Esophagus mucosa (tissue), 1 donor: ENCODE data around the gene ANKRD22. TPM values are rescaled to one million over a fixed set of nuclear protein-coding genes. Genes with fewer than 3 reads are reported as not detected.
"Not testable (repeated sequence)": the region's sequence is repeated elsewhere in the genome, so short reads cannot be mapped to it uniquely, and the experiment has no call there.

Experiments used
- ATAC-seq: fragments of 200-7000 bp; cut with Tn5 transposase; one replicate; pipeline ENCODE4 v1.9.1; 2020
- total RNA-seq: library from RNA; stranded (reverse); gene quantifications from one replicate; pipeline ENCODE4 v1.2.4, GENCODE V29; 2023
- donor health status: DM: yes; HTN: yes; CAD: no.

Gene ANKRD22
- 32.9 TPM for total RNA-seq

DNA sequence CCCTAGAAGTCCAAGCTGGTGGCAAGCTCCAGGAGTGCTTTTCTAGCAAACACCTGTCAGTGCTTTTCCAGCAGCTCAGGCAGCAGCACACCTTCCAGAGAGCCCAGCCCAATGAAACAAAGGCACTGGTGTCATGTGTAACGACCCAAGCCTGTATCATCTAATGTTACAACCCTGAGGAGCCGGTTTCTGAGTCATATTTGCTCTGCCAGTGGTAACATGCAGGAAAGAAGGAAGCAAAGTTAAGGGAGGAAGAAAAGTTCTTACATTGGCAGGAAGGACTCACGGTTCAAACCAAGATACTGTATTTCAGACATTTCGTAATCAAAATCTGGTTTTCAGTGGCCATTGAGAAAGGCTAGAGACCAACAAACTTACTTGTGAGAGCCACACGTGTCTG, at the start of gene ANKRD22:
Gene ANKRD22 (minus strand): TSS at position 139 of the 400 bp plus-strand sequence. CDS start 237 bp downstream, outside the sequence.
- peak; percentile 99 for ATAC-seq

- no peak for ATAC-seq
Observed at GRCh38 chr10:88899886-88900285, 48.2 kb upstream of the ANKRD22 start.

DNA sequence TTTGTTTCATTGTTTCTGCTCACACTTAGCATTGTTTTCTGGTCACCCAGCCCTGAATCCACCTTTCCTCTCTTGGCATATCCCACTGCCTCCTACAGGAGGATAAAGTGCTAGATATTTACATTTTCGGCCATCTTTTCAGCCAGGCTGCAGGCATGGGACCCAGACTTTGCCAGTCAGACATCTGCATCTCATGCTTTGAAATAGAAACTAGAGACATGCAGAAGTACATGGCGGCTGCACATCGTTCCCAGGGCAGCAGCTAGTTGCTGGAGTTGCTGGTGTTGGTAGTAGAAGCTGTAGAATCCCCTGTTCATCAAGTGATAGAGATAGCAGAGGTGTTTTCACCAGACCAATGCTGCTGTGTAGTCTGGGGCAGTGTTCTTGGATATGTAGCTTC, 47.1 kb upstream of the ANKRD22 start:
- ATAC-seq, result no peak

GRCh38 chr10:88896994-88897853, 45.6 kb upstream of the ANKRD22 start:
- no peak for ATAC-seq

DNA sequence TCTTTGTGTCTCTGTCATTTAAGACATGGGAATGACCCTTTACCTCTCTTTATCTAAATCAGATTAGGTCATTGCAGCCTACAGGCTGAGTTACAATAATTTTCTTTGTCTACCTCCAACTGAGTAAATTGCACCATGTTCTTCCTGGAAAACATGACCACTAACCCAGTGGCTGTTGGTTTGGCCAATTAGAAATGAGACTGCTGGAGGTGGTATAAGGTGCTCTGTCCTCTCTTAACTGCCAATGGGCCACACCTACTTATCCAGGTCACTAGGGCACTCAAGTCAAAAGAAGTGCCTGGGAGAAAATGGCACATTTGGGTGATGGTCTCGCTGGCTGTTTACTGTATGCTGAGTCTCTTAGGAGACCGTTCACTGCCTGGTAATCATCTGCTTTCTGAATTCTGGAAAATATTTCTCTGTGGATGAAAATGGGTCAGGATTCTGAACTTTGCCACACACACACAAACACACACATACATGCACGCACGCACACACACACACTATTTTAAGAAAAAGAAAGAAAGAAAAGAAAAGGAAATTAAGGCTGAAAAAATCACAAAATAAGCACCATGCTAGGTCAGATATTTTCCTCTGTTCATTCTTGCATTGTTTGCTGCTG, 44.8 kb upstream of the ANKRD22 start:
- ATAC-seq, result no peak

GRCh38 chr10:88895250-88895649, 43.6 kb upstream of the ANKRD22 start:
- no peak for ATAC-seq

GRCh38 chr10:88893611-88894010, 42.0 kb upstream of the ANKRD22 start:
- no peak for ATAC-seq

- no peak for ATAC-seq
Observed at GRCh38 chr10:88892222-88892967, 40.8 kb upstream of the ANKRD22 start.

DNA sequence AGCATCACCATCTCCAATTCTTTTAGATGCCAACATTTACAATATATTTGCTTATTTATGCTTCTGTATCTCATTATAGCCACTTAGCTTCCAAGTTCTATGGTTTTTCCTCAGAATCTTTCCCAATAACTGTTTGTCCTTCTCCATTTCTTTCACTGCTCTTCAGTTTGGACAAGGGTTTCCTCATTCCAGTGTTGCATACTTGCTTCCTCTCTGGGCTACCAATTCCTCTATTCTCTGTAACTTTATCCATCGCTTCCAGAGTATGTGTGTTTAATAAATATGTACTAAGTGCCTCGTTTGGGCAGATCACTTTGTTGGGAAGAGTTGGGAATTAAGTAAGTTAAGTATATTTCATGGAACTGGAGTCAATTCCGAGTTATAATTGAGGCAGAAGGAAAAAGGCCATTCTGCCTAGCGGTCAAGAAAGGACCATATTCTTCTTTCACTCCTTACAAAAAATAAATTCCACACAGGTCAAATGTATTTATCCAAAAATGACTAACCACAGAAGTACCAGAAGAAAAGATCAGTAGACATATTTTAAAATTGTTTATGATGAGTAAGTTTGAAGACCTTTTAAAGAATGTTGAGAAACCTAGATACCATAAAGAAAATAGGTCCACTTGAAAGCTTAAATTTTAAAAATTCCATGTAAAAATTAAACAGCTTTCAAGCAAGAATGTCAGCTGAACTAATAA, 39.2 kb upstream of the ANKRD22 start:
- no peak for ATAC-seq

GRCh38 chr10:88889559-88890337, 38.1 kb upstream of the ANKRD22 start:
- ATAC-seq, result no peak

- ATAC-seq, result no peak
Observed at GRCh38 chr10:88888810-88889445, 37.3 kb upstream of the ANKRD22 start.

- no peak for ATAC-seq
Observed at GRCh38 chr10:88886557-88886956, 34.9 kb upstream of the ANKRD22 start.

DNA sequence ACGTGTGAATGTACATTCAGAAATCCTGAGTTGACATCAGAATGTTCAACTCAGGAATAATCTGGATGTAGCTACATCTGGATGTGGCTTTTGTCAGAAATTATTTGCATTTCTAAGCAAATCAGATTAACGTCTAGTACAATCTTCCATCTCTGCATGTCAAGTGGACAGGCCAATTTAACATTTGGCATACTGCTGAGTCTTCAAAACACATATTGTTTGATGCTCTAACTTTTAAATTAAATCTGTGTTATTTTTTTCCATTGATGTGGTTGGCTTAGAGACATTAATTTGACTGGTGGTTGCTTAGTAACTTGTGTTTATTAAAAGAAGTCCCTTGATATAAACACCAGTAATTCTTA, 31.8 kb upstream of the ANKRD22 start:
- ATAC-seq, result no peak

DNA sequence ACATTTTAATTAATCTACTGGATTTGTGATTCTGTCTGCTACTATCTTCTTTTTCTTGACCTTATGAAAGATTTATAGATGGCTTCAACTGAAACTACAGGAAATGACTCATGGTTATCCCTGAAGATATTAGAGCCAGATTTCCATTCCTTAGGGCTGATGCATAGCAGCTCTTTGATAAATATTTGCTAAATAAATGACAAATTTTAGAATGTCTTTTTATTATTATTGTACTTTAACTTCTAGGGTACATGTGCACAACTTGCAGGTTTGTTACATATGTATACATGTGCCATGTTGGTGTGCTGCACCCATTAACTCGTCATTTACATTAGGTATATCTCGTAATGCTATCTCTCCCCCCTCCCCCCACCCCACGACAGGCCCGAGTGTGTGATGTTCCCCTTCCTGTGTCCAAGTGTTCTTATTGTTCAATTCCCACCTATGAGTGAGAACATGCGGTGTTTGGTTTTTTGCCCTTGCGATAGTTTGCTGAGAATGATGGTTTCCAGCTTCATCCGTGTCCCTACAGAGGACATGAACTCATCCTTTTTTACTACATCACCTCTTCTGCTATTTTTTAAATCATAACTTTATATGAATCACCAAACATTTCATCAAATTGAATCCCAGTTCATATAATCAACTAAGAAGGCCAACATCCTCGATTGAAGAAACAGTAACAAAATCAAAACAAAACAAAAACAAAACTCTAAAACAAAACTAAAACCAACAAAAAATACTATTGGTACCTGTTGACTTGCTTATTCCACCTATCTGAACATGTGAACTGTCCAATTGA, 31.2 kb upstream of the ANKRD22 start:
- not testable (repeated sequence) for ATAC-seq

DNA sequence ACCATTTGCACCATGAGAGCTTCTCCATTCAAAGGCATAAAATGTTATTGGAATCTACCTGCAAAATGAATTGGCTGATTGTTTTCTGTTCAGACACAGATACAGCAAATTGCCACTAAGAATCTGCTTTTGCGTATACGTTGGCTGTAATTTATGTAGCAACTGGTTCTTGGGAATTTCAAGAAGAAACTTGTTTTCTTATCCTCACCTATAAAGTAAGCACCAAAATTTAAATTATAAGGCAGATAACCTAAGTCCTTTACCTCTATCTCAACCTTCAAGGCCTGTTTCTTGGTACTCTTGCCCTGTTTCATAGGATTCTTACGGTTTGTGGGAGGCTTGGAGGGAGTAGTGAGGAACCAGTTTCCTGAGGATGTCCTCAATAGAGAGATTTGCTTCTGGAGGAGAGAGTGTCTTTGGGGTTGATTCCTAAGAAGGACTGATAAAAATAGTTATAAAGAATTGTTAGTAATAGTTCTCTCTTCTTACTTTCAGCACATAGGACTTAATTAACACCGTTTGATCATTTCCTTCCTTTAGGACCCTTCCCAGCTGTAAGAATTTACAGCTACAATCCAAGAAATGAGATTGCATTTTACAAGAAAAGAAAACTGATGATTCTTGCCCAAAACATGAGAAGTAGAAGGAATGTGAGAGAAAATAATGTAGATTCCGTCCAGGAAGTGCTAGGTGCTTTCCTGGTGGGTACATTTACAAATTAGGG, 30.4 kb upstream of the ANKRD22 start:
- ATAC-seq, result no peak

DNA sequence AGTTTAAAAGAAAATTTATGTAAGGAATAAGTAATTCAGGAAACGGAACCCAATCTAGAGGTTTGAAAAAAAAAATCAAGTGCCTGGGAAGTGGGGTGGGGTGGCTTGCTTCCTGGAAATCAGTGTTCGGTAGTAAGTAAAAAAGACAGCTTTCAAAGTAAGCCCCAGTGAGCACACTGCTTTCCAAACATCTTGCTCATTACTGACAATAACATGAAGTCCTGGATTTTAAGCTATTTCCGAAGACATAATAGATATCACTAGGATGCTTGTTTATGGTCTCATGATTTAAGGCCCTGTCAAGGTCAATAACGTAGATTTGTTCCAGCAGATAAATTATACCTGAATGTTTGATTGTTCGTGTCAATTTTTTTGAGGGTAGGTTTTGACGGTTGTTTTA, 29.7 kb upstream of the ANKRD22 start:
- ATAC-seq, result no peak

DNA sequence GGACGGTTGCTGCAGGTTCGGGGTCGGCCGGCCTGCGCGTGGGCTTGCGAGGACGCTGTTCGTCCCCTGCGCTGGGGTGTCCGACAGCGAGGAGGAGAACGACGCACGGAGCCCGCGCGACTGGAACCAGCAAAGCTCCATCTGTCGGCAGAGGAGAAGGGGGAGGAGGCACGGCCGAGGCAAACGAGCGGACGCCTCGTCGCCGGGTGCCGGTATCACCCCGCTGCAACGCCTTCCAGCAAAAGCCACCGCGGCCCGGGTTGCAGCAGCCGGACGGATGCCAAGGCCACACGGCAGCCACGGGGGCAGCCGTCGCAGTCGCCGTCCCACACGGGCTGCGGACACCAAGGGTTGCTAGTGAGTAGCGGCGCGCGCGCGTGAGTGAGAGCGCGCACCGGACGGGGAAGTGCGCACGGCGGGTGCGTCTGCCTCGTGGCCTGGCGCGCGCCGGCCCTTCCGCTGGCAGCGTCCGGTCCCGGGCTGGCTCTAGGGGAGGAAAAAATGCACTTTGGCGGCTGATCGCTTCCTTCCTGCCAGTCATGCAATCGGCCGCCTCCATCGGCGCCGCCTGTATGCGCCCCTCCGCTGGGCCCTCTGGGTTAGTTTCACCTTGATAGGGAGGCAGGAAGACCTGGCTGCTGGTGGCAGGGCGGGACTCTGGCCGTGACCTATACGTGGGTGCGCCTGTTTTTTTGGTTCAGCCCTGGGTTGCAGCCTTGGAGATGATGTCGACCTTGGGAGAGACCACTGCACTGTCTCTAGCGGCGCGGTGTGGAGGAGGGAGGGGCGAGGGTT, 28.8 kb upstream of the ANKRD22 start:
- ATAC-seq, result peak; percentile 90

GRCh38 chr10:88879534-88880281, 28.1 kb upstream of the ANKRD22 start, which contains the start of gene STAMBPL1:
STAMBPL1 (plus strand) TSS chr10:88880245; CDS start chr10:88901709, 21,464 bp downstream.
- ATAC-seq, result peak; percentile 66
